ENCODE results near the gene WDR3. TPM values are rescaled to one million over a fixed set of nuclear protein-coding genes. Genes with fewer than 3 reads are reported as not detected.

The WDR3 gene
- polyA plus RNA-seq, 3 donors: 4.3 to 13.0 (median 8.0) TPM

DNA sequence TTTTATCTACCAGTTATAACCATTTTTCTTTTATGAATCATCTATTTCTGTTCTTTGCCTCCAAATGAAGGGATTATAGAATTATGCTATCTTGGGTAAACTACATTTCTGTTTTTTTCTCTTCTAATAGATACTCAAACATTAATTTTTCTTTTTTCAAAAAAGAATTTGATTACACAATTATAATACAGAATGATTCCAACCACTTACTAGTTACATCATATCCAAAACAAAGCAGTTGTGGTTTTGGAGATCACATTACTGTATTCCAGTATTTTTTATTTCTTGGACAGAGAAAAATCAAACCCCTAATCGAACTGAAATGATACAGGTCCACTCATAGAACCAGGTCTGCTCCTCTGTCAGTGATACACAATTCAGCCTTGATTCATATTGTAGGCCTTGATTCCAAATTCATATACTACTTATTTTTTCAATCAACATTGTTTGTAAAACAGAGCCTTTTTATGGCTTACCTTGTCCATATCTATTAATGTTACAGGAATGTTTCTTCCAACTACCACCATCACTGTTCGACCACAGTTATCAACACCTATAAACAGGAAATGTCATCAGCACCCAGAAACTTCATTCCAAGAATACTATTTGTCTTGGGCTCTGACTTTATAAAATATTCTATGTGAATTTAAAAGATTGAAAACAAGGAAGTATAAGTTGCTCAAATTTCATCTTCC lies 43.3 kb upstream of the WDR3 start:
- H3K9me3 Mint-ChIP-seq: no peaks in the 10 kb centered on the region
- H3K27me3 Mint-ChIP-seq (ENCODE audit: low read depth in 3 of 3): no peaks in the 10 kb centered on the region
- Histone ChIP-seq H3K27ac (ENCODE audit: low read depth in 1 of 2, low read length in 2 of 2) (no peak overlapping the region), H3K9ac (ENCODE audit: insufficient read depth, low read length, poor library complexity, severe bottlenecking) (no peak overlapping the region), H3K4me1 (ENCODE audit: control insufficient read depth in 1 of 2, insufficient read depth in 2 of 2, low read length in 2 of 2) (no peaks in the 10 kb centered on the region), H3K79me2 (ENCODE audit: insufficient read depth, low read length) (no peaks in the 10 kb centered on the region), H3K9me3 (replicated peaks in 1 of 2; ENCODE audit: control insufficient read depth in 1 of 2, insufficient read depth in 1 of 2, low read length in 2 of 2) (no peaks in the 10 kb centered on the region), H4K20me1 (ENCODE audit: insufficient read depth, low read length) (peaks cover 12% of the 10 kb centered on the region), H3K27me3 (ENCODE audit: control insufficient read depth in 2 of 2, insufficient read depth in 2 of 2, low read length in 2 of 2) (no peaks in the 10 kb centered on the region), H2AFZ (ENCODE audit: insufficient read depth, low read depth, low read length, poor library complexity, severe bottlenecking) (no peak overlapping the region), H3K4me3 (replicated peaks in 1 of 3; ENCODE audit: low read depth in 2 of 3, low read length in 3 of 3) (no peak overlapping the region), H3K4me2 (replicated peaks; ENCODE audit: extremely low read depth, low read length, poor library complexity, severe bottlenecking) (no peak overlapping the region), H3K36me3 (replicated peaks in 1 of 2; ENCODE audit: control insufficient read depth in 1 of 2, insufficient read depth in 2 of 2, low read length in 2 of 2) (peaks cover 78 to 100% of the 10 kb centered on the region in 2 donors)
- peaks cover 65 to 71% of the 10 kb centered on the region in 2 donors for H3K36me3 Mint-ChIP-seq
- no CpG with 5 or more reads among the region's 2 CpGs for WGBS (ENCODE audit: insufficient coverage)
- H3K27ac Mint-ChIP-seq: no peak overlapping the region
- no peak overlapping the region for H3K4me3 Mint-ChIP-seq
- DNase-seq: no peak
- intact Hi-C loops (cut with micrococcal nuclease): no loop called here
- TF ChIP-seq, protein P1, sequence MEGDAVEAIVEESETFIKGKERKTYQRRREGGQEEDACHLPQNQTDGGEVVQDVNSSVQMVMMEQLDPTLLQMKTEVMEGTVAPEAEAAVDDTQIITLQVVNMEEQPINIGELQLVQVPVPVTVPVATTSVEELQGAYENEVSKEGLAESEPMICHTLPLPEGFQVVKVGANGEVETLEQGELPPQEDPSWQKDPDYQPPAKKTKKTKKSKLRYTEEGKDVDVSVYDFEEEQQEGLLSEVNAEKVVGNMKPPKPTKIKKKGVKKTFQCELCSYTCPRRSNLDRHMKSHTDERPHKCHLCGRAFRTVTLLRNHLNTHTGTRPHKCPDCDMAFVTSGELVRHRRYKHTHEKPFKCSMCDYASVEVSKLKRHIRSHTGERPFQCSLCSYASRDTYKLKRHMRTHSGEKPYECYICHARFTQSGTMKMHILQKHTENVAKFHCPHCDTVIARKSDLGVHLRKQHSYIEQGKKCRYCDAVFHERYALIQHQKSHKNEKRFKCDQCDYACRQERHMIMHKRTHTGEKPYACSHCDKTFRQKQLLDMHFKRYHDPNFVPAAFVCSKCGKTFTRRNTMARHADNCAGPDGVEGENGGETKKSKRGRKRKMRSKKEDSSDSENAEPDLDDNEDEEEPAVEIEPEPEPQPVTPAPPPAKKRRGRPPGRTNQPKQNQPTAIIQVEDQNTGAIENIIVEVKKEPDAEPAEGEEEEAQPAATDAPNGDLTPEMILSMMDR (IDR thresholded peaks at IDR 0.05): no peak
- H3K4me1 Mint-ChIP-seq: no peaks in the 10 kb centered on the region

DNA sequence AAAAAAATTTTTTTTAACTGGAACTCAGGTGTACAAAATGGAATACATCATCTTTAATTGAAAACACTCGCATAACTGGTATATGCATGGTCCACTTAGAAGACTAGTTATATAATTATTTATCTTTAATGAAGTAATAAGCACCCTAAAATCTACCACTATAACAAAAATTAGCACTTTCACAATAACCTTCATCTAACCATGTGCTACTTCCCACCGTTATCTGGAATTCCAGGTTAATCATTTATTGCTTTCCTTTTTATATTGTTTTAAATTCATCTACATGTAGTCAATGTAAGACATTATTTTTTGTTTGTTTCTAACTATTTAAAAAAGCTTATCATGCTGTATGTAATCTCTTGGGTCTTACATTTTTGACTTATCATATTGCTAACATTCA lies 39.1 kb upstream of the WDR3 start:
- H3K9ac ChIP-seq (ENCODE audit: insufficient read depth, low read length, poor library complexity, severe bottlenecking): no peak overlapping the region
- no peaks in the 10 kb centered on the region for H3K27me3 ChIP-seq (ENCODE audit: control insufficient read depth in 2 of 2, insufficient read depth in 2 of 2, low read length in 2 of 2)
- Mint-ChIP-seq H3K9me3 (no peaks in the 10 kb centered on the region), H3K36me3 (peaks cover 55 to 62% of the 10 kb centered on the region in 2 donors), H3K27me3 (ENCODE audit: low read depth in 3 of 3) (no peaks in the 10 kb centered on the region), H3K27ac (no peak overlapping the region), H3K4me1 (no peaks in the 10 kb centered on the region), H3K4me3 (no peak overlapping the region)
- no peak for DNase-seq
- H3K36me3 ChIP-seq (replicated peaks in 1 of 2; ENCODE audit: control insufficient read depth in 1 of 2, insufficient read depth in 2 of 2, low read length in 2 of 2): peaks cover 74 to 97% of the 10 kb centered on the region in 2 donors
- H3K79me2 ChIP-seq (ENCODE audit: insufficient read depth, low read length): no peaks in the 10 kb centered on the region
- TF ChIP-seq, protein P1 (IDR thresholded peaks at IDR 0.05): no peak
- no peak overlapping the region for H3K4me2 ChIP-seq (replicated peaks; ENCODE audit: extremely low read depth, low read length, poor library complexity, severe bottlenecking)
- H2AFZ ChIP-seq (ENCODE audit: insufficient read depth, low read depth, low read length, poor library complexity, severe bottlenecking): no peak overlapping the region
- H4K20me1 ChIP-seq (ENCODE audit: insufficient read depth, low read length): peaks cover 21% of the 10 kb centered on the region
- no peak overlapping the region for H3K4me3 ChIP-seq (replicated peaks in 1 of 3; ENCODE audit: low read depth in 2 of 3, low read length in 3 of 3)
- WGBS (ENCODE audit: insufficient coverage): no CpG with 5 or more reads among the region's 2 CpGs
- no peak overlapping the region for H3K27ac ChIP-seq (ENCODE audit: low read depth in 1 of 2, low read length in 2 of 2)
- H3K9me3 ChIP-seq (replicated peaks in 1 of 2; ENCODE audit: control insufficient read depth in 1 of 2, insufficient read depth in 1 of 2, low read length in 2 of 2): no peaks in the 10 kb centered on the region
- intact Hi-C loops (cut with micrococcal nuclease): loop anchor here in 1 of 2 donors (10.0 kb wide), 1 partner anchor 826 kb away; the partner anchor contains the start of gene TTF2
- H3K4me1 ChIP-seq (ENCODE audit: control insufficient read depth in 1 of 2, insufficient read depth in 2 of 2, low read length in 2 of 2): no peaks in the 10 kb centered on the region
